CD4-positive, alpha-beta T cell treated with Interleukin-4 for 1 hour (primary cell): ENCODE results near the gene PPP1R14C.

Experiments
- DNase-seq, 2 donors: peaks; one replicate each; pipeline ENCODE4 v3.0.0-alpha.2; 2020 to 2022

PPP1R14C gene

DNA sequence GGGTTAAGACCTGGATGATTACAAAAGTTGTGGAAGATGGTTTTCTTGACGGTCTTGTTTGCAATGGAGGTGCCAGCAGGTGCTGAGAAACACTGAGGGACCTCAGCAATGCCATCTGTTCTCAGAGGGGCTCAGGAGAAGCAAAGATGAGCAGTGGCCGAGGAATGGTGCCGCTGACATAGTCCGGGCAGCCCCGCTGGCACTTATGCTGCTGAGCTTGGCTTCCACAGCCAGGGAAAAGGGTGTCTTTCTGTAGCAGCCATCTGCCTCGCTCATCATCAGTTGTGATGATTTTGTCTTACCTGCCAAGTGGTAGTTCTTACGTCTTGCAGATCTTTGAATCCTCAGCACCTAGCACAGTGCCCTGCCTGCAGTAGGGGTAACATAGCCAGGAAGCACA, 55.7 kb downstream of the PPP1R14C start:
- no peak for DNase-seq

- no peak for DNase-seq
Measured at GRCh38 chr6:150199241-150199640, 56.4 kb downstream of the PPP1R14C start.

GRCh38 chr6:150200428-150201100, 57.7 kb downstream of the PPP1R14C start:
- no peak for DNase-seq

GRCh38 chr6:150201285-150201684, 58.4 kb downstream of the PPP1R14C start:
- DNase-seq, result no peak

DNA sequence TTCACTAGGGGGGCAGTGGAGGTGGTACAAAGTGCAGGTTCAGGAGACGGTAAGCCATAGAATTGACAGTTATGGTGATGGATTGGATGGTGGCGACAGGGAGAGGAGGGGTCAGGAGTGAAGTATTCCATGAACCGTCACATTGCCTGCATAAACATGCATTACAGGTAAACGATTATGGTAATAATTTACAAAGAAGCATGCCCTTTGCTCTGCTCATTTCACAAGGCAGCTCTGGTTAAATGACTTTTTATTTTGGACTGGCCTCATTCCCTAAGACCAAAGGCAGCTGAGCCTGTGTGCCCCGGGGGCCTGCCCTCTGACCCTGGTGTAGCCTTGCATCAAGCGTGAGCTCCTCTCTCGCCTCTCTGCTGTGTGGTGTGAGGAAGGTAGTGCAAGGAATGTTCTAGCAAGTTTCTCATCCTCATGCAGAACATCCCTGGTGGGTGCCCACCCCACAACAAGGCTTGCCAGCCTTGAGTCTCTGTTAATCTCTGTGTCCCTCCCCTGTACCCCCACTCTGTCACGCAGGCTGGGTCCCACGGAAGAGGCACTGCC, 59.0 kb downstream of the PPP1R14C start:
- DNase-seq, result no peak

- DNase-seq, result no peak
Measured at GRCh38 chr6:150202404-150202803, 59.6 kb downstream of the PPP1R14C start.

- no peak for DNase-seq
Measured at GRCh38 chr6:150202934-150203333, 60.1 kb downstream of the PPP1R14C start.

- no peak for DNase-seq
Measured at GRCh38 chr6:150203378-150203777, 60.5 kb downstream of the PPP1R14C start.

GRCh38 chr6:150203871-150204545, 61.2 kb downstream of the PPP1R14C start:
- no peak for DNase-seq

DNA sequence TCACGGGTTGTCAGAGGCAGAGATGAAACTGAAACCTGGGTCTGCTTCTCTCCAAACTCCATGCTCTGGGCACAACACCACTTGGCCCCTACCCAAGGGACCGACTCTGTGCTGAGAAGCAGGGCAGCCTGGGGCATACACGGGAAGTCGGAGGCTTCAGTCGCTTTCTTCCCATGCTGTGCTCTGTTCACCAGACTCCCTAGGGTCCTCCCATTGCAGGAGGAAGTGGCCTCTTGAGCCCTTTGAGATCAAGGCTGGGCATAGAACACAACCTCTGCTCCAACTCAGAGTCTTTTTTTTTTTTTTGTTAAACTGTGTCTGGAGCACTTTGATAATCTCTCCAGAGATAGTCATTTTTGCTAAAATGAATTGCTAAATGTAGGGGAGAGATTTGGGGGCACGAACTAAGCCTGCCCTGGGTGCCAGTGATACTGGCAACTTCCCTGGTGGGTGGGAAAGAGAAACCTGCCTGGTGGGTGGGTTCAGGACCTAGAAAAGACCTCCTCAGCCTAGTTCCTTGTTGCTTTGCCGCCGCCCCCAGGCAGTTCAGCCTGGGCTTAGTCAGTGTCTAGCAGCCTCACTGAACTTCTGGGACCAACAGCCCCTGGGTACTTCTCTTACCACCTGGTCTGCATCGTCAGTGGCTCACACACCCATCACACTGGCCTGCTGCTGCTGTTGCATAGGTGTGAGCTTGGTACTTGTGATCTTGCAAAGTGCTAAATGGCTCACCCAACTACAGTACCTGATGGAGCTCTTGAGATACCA, 62.0 kb downstream of the PPP1R14C start:
- no peak for DNase-seq

GRCh38 chr6:150207931-150208570, 65.2 kb downstream of the PPP1R14C start:
- DNase-seq, result no peak

GRCh38 chr6:150208611-150209352, 65.9 kb downstream of the PPP1R14C start:
- DNase-seq, result no peak

GRCh38 chr6:150209415-150209814, 66.6 kb downstream of the PPP1R14C start:
- DNase-seq, result no peak

GRCh38 chr6:150211700-150212511, 69.1 kb downstream of the PPP1R14C start:
- DNase-seq, result no peak

GRCh38 chr6:150212778-150213177, 69.9 kb downstream of the PPP1R14C start:
- no peak for DNase-seq

DNA sequence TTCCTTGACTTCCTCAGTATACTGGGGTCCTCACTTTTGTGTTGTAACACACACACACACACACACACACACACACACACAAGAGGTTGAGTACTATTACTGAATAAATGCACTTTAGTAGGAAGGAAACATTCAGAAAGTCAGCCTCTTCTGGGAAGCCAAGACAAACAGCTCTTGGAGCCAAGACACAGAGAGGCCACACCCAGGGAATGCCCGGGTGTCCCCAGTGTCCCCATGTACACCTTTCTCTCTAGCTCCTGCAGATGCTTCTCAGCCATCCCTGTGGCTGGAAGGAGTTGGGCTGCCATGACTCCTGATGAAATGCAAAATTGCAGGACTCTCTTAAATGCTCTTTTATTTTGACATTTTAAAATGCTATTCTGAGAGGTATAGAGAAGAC, 70.5 kb downstream of the PPP1R14C start:
- no peak for DNase-seq

DNA sequence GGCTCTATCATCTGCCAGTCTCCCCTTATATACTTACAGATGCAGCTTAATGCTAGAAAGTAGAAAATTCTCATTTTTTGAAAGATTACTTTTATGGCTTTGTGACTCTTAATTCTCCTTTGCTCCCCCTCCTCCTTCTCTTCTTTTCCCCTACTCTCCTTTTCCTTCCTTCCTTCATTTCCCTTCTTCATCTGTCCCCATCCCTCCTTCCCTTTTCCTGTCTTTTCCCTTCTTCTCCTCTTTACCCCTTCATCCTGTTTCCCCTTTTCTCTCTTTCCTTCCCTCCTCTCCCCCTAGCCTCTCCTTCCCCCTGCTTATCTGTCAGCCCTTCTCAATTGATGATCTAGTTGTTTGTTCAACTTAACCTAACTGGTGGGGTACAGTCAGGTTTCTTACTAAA, 71.5 kb downstream of the PPP1R14C start:
- no peak for DNase-seq

- DNase-seq, result no peak
Measured at GRCh38 chr6:150220634-150221551, 78.0 kb downstream of the PPP1R14C start.

- DNase-seq, result no peak
Measured at GRCh38 chr6:150224820-150225219, 82.0 kb downstream of the PPP1R14C start.

DNA sequence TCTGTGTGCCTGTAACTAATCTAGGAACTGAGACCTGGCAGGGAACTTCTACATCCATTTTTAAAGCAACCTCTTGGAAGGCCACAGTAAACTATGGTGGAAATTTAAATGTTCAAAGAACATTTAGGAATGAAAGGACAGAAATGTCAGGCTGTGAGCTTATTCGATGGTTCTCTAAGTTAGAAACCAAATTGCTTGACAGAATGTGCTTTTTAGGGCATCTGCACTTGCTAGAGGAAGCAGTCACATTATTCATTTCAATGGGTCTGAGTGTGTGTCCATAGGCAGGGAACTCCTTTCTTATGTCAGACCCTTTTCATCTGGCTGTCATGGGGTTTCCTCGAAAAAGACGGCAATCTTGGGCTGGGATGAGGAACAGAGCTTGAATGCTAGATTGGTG, 84.4 kb downstream of the PPP1R14C start:
- no peak for DNase-seq
